T-helper 17 cell (primary cell): ENCODE results near the gene USH2A. TPM values are rescaled to one million over a fixed set of nuclear protein-coding genes. Genes with fewer than 3 reads are reported as not detected.

Source experiments
- ATAC-seq: fragments of 150-1000 bp; cut with Tn5 transposase; 2 replicates; pipeline ENCODE4 v1.10.0; 2021; ENCODE audit warnings: mild to moderate bottlenecking, moderate library complexity
- DNase-seq, 3 donors: peaks; one replicate each; pipeline versions ENCODE4 v3.0.0 to v3.0.0-alpha.2; 2020 to 2021
- H3K9me3 ChIP-seq: one replicate; pipeline ENCODE4 v1.7.0; 2013; ENCODE audit warnings: low read length, mild to moderate bottlenecking; ENCODE audit not compliant: control insufficient read depth, poor library complexity, severe bottlenecking
- H3K27ac Mint-ChIP-seq: one replicate; pipeline ENCODE4 v1.8.0; 2022; ENCODE audit warnings: mild to moderate bottlenecking, moderate library complexity, mixed read lengths
- H3K27me3 Mint-ChIP-seq: one replicate; pipeline ENCODE4 v1.8.0; 2022; ENCODE audit warnings: mixed read lengths
- H3K36me3 Mint-ChIP-seq: one replicate; pipeline ENCODE4 v1.8.0; 2022; ENCODE audit warnings: low read depth, mixed read lengths
- H3K4me1 Mint-ChIP-seq: one replicate; pipeline ENCODE4 v1.8.0; 2022; ENCODE audit warnings: mild to moderate bottlenecking, mixed read lengths
- H3K4me3 Mint-ChIP-seq: one replicate; pipeline ENCODE4 v1.8.0; 2022; ENCODE audit warnings: mild to moderate bottlenecking, moderate library complexity, mixed read lengths
- total RNA-seq, 4 donors: library from RNA in 2 of 4; stranded (reverse) in 2 of 4; gene quantifications; one replicate each; pipeline ENCODE4 v1.2.3 and lab custom pipeline; 2022 to 2026

USH2A gene
- total RNA-seq, 2 donors from 2014 or later = not detected

- Mint-ChIP-seq H3K4me1 (no peaks in the 10 kb centered on the region), H3K27me3 (no peaks in the 10 kb centered on the region), H3K36me3 (no peaks in the 10 kb centered on the region), H3K27ac (no peak overlapping the region), H3K4me3 (no peak overlapping the region)
- ATAC-seq (no peak), DNase-seq (no peak)
- no peaks in the 10 kb centered on the region for H3K9me3 ChIP-seq
Observed at GRCh38 chr1:215749414-215749813, 673.8 kb downstream of the USH2A start.

GRCh38 chr1:215748431-215748830 is 674.8 kb downstream of the USH2A start:
- no peaks in the 10 kb centered on the region for H3K27me3 Mint-ChIP-seq
- ATAC-seq = no peak
- no peak for DNase-seq
- H3K36me3 Mint-ChIP-seq = no peaks in the 10 kb centered on the region
- H3K4me1 Mint-ChIP-seq = no peaks in the 10 kb centered on the region
- no peaks in the 10 kb centered on the region for H3K9me3 ChIP-seq
- H3K27ac Mint-ChIP-seq = no peak overlapping the region
- H3K4me3 Mint-ChIP-seq = no peak overlapping the region

- no peak overlapping the region for H3K4me3 Mint-ChIP-seq
- H3K27ac Mint-ChIP-seq = no peak overlapping the region
- DNase-seq = no peak
- H3K36me3 Mint-ChIP-seq = no peaks in the 10 kb centered on the region
- H3K4me1 Mint-ChIP-seq = no peaks in the 10 kb centered on the region
- H3K9me3 ChIP-seq = no peaks in the 10 kb centered on the region
- no peaks in the 10 kb centered on the region for H3K27me3 Mint-ChIP-seq
- no peak for ATAC-seq
Observed at GRCh38 chr1:215744419-215744818, 678.8 kb downstream of the USH2A start.

- no peaks in the 10 kb centered on the region for H3K27me3 Mint-ChIP-seq
- no peaks in the 10 kb centered on the region for H3K9me3 ChIP-seq
- no peaks in the 10 kb centered on the region for H3K36me3 Mint-ChIP-seq
- H3K27ac Mint-ChIP-seq = no peak overlapping the region
- no peaks in the 10 kb centered on the region for H3K4me1 Mint-ChIP-seq
- DNase-seq (no peak), ATAC-seq (no peak)
- H3K4me3 Mint-ChIP-seq = no peak overlapping the region
Observed at GRCh38 chr1:215739025-215739424, 684.2 kb downstream of the USH2A start.

DNA sequence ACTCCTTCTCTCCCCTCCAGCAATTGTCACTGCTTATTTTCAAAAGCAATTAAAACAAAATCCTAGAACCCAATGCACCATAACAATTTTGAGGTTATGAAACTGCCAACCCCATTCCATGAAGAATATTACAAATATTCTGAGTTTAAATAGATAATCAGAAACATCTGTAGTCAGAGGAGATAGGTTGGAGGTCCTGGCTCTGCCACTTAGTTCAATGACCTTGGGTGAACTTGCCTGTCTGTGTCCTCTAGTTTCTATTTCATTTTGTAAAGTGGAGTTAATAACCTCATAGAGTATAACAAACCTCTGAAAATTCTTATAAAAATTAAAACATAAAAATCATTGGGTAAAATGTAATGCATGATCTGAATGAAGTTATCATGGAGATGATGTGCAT is 691.5 kb downstream of the USH2A start:
- H3K4me1 Mint-ChIP-seq = no peaks in the 10 kb centered on the region
- H3K36me3 Mint-ChIP-seq = no peaks in the 10 kb centered on the region
- no peak overlapping the region for H3K27ac Mint-ChIP-seq
- H3K27me3 Mint-ChIP-seq = no peaks in the 10 kb centered on the region
- no peak overlapping the region for H3K4me3 Mint-ChIP-seq
- ATAC-seq = no peak
- DNase-seq = no peak
- H3K9me3 ChIP-seq = no peaks in the 10 kb centered on the region

GRCh38 chr1:215730600-215730999 is 692.6 kb downstream of the USH2A start:
- H3K9me3 ChIP-seq = no peaks in the 10 kb centered on the region
- ATAC-seq (no peak), DNase-seq (no peak)
- Mint-ChIP-seq H3K4me1 (no peaks in the 10 kb centered on the region), H3K27me3 (no peaks in the 10 kb centered on the region), H3K4me3 (no peak overlapping the region), H3K36me3 (no peaks in the 10 kb centered on the region), H3K27ac (no peak overlapping the region)

GRCh38 chr1:215728169-215728568 is 695.1 kb downstream of the USH2A start:
- Mint-ChIP-seq H3K27me3 (no peaks in the 10 kb centered on the region), H3K36me3 (no peaks in the 10 kb centered on the region), H3K4me3 (no peak overlapping the region), H3K4me1 (no peaks in the 10 kb centered on the region), H3K27ac (no peak overlapping the region)
- ATAC-seq = no peak
- DNase-seq = no peak
- H3K9me3 ChIP-seq = no peaks in the 10 kb centered on the region

DNA sequence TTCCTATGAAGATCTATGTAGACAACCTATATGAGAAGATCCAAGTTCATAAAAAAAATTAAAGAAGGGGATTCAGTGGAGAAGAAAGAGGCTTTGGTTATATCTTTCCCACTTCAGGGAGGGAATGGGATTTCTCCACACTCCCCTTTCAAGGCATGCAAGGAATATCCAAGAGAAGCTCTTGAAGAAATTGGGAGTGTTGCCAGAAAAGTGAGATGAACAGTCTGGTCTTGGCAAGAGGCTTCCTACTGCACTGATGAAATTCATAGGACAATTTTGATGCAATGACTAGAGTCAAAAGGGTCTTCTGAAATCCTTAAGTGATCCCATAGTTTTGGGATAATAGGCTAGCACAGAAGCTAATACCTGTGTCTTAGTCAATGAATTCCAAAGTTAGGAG is 703.1 kb downstream of the USH2A start:
- H3K27ac Mint-ChIP-seq = no peak overlapping the region
- H3K27me3 Mint-ChIP-seq = no peaks in the 10 kb centered on the region
- H3K4me3 Mint-ChIP-seq = no peak overlapping the region
- no peaks in the 10 kb centered on the region for H3K9me3 ChIP-seq
- DNase-seq (no peak), ATAC-seq (no peak)
- H3K36me3 Mint-ChIP-seq = no peaks in the 10 kb centered on the region
- no peaks in the 10 kb centered on the region for H3K4me1 Mint-ChIP-seq

DNA sequence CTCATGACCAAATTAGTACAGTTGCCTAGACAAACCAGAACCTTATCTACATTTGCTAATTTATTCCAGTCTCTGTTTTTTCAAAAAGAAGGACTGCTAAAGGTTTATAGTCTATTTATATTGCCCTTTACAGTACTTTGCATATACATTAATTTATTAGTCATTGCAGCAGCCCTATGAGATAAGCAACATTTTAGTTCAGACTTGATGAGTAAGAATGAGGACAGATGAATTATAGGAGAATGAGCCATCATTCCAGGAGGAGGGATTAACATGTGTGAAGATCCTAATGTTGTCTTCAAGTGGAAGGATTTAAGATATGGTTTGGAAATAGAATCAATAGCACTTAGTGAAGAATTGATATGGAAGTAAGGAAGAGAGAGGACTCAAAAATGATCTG is 703.7 kb downstream of the USH2A start:
- DNase-seq (no peak), ATAC-seq (no peak)
- H3K36me3 Mint-ChIP-seq = no peaks in the 10 kb centered on the region
- no peaks in the 10 kb centered on the region for H3K27me3 Mint-ChIP-seq
- no peak overlapping the region for H3K4me3 Mint-ChIP-seq
- H3K9me3 ChIP-seq = no peaks in the 10 kb centered on the region
- H3K4me1 Mint-ChIP-seq = no peaks in the 10 kb centered on the region
- H3K27ac Mint-ChIP-seq = no peak overlapping the region

DNA sequence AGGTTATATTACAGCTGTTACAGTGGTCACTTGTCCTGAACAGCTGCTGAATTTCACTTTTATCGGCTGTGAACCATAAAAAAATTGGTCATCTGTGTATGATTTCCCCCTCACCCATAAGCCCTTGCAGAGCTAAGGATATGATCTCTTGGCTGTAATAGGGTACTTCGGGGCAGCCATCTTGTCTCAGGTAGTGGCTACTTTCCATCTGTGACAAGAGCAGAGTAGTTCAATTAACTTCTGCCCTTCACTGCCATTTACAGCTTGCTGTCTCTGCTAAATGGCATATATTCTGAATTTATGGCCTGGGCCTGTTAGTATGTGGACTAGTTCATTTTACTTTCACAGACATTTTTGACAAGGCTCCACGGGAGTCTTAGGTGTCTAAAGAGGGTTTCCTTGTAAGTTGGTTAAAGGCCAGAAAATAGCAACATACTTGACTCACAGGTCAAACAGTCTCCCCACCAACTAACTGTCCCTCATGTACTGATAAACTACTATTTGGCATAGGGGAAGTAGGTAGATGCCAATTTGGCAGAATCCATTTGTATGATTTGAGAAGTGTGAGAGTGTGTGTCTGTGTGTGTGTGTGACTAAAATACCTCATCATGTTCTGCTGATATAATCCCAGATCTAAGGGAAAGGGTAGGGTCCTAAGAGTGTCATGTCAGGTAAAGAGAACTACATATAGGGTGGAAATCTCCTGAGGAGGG is 704.5 kb downstream of the USH2A start:
- Mint-ChIP-seq H3K4me3 (no peak overlapping the region), H3K36me3 (no peaks in the 10 kb centered on the region), H3K4me1 (no peaks in the 10 kb centered on the region), H3K27me3 (no peaks in the 10 kb centered on the region), H3K27ac (no peak overlapping the region)
- no peaks in the 10 kb centered on the region for H3K9me3 ChIP-seq
- no peak for DNase-seq
- no peak for ATAC-seq

- H3K9me3 ChIP-seq = no peaks in the 10 kb centered on the region
- Mint-ChIP-seq H3K4me3 (no peak overlapping the region), H3K27me3 (no peaks in the 10 kb centered on the region), H3K4me1 (no peaks in the 10 kb centered on the region), H3K36me3 (no peaks in the 10 kb centered on the region), H3K27ac (no peak overlapping the region)
- ATAC-seq (no peak), DNase-seq (no peak)
Observed at GRCh38 chr1:215717677-215718426, 705.4 kb downstream of the USH2A start.

DNA sequence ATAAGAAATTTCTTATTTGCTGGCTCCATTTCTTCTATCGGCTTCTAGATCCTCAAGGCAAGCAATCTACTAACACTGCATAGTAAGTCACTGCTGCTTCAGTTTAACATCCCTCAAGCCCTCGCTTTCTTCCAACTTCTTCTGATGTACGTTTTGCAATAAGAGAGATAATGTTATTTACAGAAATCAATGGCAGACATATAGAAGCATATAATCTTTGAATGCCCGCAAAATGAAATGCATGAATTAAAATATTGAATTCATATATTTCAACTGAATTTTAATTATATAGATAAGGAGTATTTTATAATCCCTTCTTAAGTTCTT is 712.4 kb downstream of the USH2A start:
- Mint-ChIP-seq H3K27ac (no peak overlapping the region), H3K4me1 (no peaks in the 10 kb centered on the region), H3K4me3 (no peak overlapping the region), H3K27me3 (no peaks in the 10 kb centered on the region), H3K36me3 (no peaks in the 10 kb centered on the region)
- DNase-seq = no peak
- no peak for ATAC-seq
- H3K9me3 ChIP-seq = no peaks in the 10 kb centered on the region

- ATAC-seq (no peak), DNase-seq (no peak)
- no peaks in the 10 kb centered on the region for H3K27me3 Mint-ChIP-seq
- no peak overlapping the region for H3K4me3 Mint-ChIP-seq
- H3K4me1 Mint-ChIP-seq = no peaks in the 10 kb centered on the region
- no peak overlapping the region for H3K27ac Mint-ChIP-seq
- H3K36me3 Mint-ChIP-seq = no peaks in the 10 kb centered on the region
- no peaks in the 10 kb centered on the region for H3K9me3 ChIP-seq
Observed at GRCh38 chr1:215710036-215710898, 713.0 kb downstream of the USH2A start.
